Body of pancreas (tissue), 4 donors: ENCODE measurements around the gene SPAG5. TPM values are rescaled to one million over a fixed set of nuclear protein-coding genes. Genes with fewer than 3 reads are reported as not detected.

Experiments
- ATAC-seq: fragments of 150-250 bp; one replicate; pipeline ENCODE4 v1.9.1; 2016
- DNase-seq, 4 donors: peaks; one replicate each; pipeline ENCODE4 v3.0.0-alpha.2; 2019
- H3K27ac ChIP-seq, 4 donors: fragments of 200-600 bp; sonication (generic); 1 replicate in 3 of 4; 2 replicates in 1 of 4; pipeline versions ENCODE4 v1.5.1 to v1.6.1; 2016 to 2019; ENCODE audit warnings: mild to moderate bottlenecking in 1 of 4, mixed read lengths in 1 of 4, moderate library complexity in 1 of 4
- H3K27me3 ChIP-seq, 2 donors: fragments of 200-600 bp; sonication (generic); one replicate each; pipeline ENCODE4 v1.6.0; 2016; ENCODE audit warnings: mild to moderate bottlenecking in 1 of 2
- H3K36me3 ChIP-seq, 2 donors: fragments of 200-600 bp; sonication (generic); replicated peaks in 1 of 2; 2 replicates each; pipeline ENCODE4 v1.5.1; 2016; ENCODE audit warnings: low read depth in 2 of 2; ENCODE audit not compliant: insufficient read depth in 1 of 2
- H3K4me1 ChIP-seq: fragments of 200-600 bp; sonication (generic); one replicate; pipeline ENCODE4 v1.6.0; 2016
- H3K4me3 ChIP-seq, 2 donors: fragments of 200-600 bp; sonication (generic); 1 replicate in 1 of 2; 2 replicates in 1 of 2; pipeline ENCODE4 v1.5.1; 2016 to 2019
- H3K9me3 ChIP-seq, 3 donors: fragments of 200-600 bp; sonication (generic); 1 replicate in 2 of 3; 2 replicates in 1 of 3; pipeline ENCODE4 v1.5.1; 2016
- POLR2A ChIP-seq, 3 donors: fragments of 450-650 bp; IDR thresholded peaks; one replicate each; pipeline ENCODE4 v1.6.1; 2016; ENCODE audit warnings: antibody characterized with exemption in 3 of 3, mild to moderate bottlenecking in 2 of 3
- WGBS, 2 donors: methylation state at CpG; one replicate each; pipeline ENCODE4 v1.1.5; 2017; 5-methylcytosine and 5-hydroxymethylcytosine counted together
- intact Hi-C: fragments of 100-400 bp; cut with DNase I; formaldehyde crosslinking; loops from one replicate; pipeline ENCODE4 v1.15.1; 2023
- total RNA-seq, 2 donors: library from RNA; depleted of rRNA; stranded (reverse); fragments of >200 nt; gene quantifications; one replicate each; pipeline ENCODE4 v1.1.0, GENCODE V29; 2016
- TF ChIP-seq, protein P1 (sequence below), 7 experiments: fragments of 450-650 bp in 4 of 7; fragments of 200-600 bp in 3 of 7; sonication (generic) in 3 of 7; IDR thresholded peaks; one replicate each; pipeline ENCODE4 v1.5.1; 2016 to 2019; ENCODE audit warnings: antibody characterized with exemption in 7 of 7

SPAG5 gene
- total RNA-seq, 2 donors from 2014 or later = 3.1 TPM; not detected in 1

DNA sequence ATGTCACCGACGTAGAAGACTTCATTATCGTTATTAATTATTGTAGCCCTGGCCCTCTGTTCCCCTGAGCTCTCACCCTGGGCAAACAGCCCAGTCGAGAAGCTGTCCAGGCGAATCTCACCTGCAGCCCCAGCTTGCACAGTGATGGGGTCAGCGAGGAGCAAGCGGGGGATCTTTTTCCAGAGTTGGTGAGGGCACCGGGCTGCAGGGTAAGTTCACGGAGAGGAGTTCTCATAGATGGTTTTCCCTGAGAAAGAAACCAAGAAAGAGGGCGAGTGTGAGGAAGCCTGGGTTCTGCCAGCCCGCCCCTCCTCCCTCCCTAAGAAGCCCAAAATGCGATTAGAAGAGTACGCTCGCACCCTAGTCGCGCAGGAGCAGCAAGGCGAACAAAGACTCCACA lies 436 bp downstream of the SPAG5 start:
- H3K4me1 ChIP-seq = peaks cover 20% of the 10 kb centered on the region
- H3K27me3 ChIP-seq = no peaks in the 10 kb centered on the region
- intact Hi-C loops = no loop called here
- H3K4me3 ChIP-seq = peak overlapping the region in 1 of 2 donors; percentile 62
- DNase-seq = no peak
- H3K27ac ChIP-seq = peak overlapping the region in 3 of 4 donors; percentile 71 to 95 (median 88)
- TF ChIP-seq POLR2A (IDR thresholded peaks at IDR 0.05) = no peak
- no peak for ATAC-seq
- no peaks in the 10 kb centered on the region for H3K9me3 ChIP-seq
- no peaks in the 10 kb centered on the region for H3K36me3 ChIP-seq
- WGBS, 2 donors = 1 to 8% methylated on average over 17 of the region's 17 CpGs

DNA sequence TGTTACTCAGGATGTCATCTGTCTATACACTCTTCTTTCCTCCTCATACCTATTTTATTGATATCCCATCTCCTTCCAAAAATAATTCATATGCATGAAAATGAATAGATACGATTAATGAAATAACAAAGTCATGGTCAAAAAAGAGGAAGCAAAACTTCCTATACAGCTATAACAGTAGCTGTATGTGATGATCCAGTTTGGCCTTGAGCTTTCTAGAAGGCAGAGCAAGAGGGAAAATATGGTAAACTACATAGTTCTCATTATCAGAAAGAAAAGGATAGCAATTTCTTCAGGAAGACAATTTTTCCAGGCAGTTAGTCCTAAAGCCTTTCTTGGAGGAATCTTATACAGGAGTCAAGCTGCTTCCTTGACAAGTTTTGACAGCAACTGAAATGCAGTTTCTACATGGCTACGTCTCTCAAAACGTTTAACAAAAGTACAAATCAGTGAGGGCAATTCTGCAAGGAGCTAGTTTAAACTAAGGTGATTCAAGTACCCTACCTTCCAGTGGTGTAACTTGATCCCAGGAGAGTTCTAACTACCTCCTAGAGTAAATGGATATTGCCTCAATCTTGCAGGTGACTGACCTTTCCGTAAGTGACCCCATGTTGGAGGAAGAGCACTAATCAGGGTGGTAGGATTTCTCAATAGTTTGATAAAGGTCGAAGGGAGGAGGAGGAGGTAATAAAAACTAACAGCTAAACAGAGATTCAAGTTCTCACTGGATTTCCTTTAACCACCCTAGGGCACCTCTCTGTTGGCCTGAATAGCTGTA lies 1.0 kb downstream of the SPAG5 start:
- Histone ChIP-seq H3K4me3 (no peak overlapping the region), H3K27ac (no peak overlapping the region), H3K27me3 (no peaks in the 10 kb centered on the region), H3K9me3 (no peaks in the 10 kb centered on the region), H3K36me3 (no peaks in the 10 kb centered on the region), H3K4me1 (peaks cover 20% of the 10 kb centered on the region)
- DNase-seq = no peak
- intact Hi-C loops = no loop called here
- TF ChIP-seq, protein P1, sequence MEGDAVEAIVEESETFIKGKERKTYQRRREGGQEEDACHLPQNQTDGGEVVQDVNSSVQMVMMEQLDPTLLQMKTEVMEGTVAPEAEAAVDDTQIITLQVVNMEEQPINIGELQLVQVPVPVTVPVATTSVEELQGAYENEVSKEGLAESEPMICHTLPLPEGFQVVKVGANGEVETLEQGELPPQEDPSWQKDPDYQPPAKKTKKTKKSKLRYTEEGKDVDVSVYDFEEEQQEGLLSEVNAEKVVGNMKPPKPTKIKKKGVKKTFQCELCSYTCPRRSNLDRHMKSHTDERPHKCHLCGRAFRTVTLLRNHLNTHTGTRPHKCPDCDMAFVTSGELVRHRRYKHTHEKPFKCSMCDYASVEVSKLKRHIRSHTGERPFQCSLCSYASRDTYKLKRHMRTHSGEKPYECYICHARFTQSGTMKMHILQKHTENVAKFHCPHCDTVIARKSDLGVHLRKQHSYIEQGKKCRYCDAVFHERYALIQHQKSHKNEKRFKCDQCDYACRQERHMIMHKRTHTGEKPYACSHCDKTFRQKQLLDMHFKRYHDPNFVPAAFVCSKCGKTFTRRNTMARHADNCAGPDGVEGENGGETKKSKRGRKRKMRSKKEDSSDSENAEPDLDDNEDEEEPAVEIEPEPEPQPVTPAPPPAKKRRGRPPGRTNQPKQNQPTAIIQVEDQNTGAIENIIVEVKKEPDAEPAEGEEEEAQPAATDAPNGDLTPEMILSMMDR (IDR thresholded peaks at IDR 0.05) = no peak
- no peak for TF ChIP-seq POLR2A (IDR thresholded peaks at IDR 0.05)
- WGBS, 2 donors = 30 to 32% methylated on average over 5 of the region's 5 CpGs
- no peak for ATAC-seq

DNA sequence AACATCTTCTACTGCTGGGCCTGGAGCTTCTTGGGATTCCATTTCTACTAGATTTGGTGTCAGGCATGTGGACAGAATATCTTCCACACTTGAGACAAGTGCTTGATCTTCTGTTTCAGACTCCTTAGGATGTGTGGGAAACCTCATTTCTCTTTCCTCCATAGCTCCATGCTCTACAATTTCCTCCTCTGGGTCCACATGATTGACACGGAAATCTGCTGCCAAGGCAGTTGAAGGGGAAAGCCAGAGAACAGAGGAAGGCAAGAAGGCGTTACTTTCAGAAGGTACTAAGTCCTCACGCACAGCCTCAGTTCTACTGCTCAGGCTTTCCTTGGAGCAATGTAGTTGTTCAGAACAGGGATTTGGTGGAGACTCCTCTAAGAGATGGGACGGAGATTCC lies 6.6 kb downstream of the SPAG5 start:
- H3K4me1 ChIP-seq = no peaks in the 10 kb centered on the region
- H3K9me3 ChIP-seq = no peaks in the 10 kb centered on the region
- intact Hi-C loops = no loop called here
- no peak for DNase-seq
- H3K27me3 ChIP-seq = no peaks in the 10 kb centered on the region
- H3K27ac ChIP-seq = no peak overlapping the region
- WGBS, 2 donors = 85 to 89% methylated on average over 4 of the region's 4 CpGs
- no peak for ATAC-seq
- H3K36me3 ChIP-seq = no peaks in the 10 kb centered on the region
- TF ChIP-seq, protein P1 (IDR thresholded peaks at IDR 0.05) = no peak
- no peak for TF ChIP-seq POLR2A (IDR thresholded peaks at IDR 0.05)
- no peak overlapping the region for H3K4me3 ChIP-seq

DNA sequence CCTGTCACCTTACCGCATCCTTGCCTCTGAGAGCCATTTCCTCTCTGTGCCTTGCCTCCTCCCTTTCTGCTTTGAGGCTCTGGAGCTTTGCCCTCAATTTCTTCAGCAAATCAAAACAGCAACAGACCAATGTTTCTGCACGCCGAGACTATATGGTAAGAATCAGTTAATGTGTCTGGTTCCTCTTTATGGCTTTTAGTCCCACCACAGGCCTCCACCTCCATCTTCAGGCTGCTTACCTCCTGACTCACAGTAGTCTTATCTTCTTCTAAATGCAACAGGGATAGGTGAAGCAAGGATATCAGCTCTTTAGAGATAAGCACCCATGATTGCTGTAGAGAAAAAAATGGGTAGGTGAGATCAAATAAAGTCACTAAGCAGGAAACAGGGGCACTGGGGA lies 13.0 kb downstream of the SPAG5 start:
- Histone ChIP-seq H3K9me3 (no peaks in the 10 kb centered on the region), H3K4me3 (no peak overlapping the region), H3K4me1 (no peaks in the 10 kb centered on the region), H3K27ac (no peak overlapping the region), H3K36me3 (no peaks in the 10 kb centered on the region), H3K27me3 (no peaks in the 10 kb centered on the region)
- 90 to 98% methylated on average over 3 of the region's 3 CpGs for WGBS, 2 donors
- DNase-seq (no peak), ATAC-seq (no peak)
- TF ChIP-seq, protein P1 (IDR thresholded peaks at IDR 0.05) = no peak
- TF ChIP-seq POLR2A (IDR thresholded peaks at IDR 0.05) = no peak
- intact Hi-C loops = no loop called here

DNA sequence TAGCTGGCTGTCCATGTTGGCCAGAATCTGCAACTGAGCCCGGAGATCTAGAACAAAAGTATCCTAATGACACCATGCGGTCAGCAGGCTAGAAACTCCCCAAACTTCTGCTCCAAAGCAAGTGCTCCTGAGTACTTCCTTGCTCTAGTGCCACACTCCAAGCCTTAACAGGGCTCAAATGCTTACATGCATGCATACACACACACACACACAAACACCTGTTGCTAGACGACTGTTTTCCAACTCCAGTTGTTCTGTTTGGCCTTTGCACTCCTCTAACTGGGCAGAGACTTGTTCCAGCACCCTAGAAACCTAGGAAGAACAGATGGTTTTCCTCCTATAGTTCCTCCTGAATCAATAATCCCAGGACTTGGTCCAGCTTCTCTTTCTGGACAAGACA lies 14.4 kb downstream of the SPAG5 start:
- WGBS, 2 donors = 64 to 74% methylated on average over 3 of the region's 3 CpGs
- no peak overlapping the region for H3K27ac ChIP-seq
- intact Hi-C loops = no loop called here
- DNase-seq = no peak
- TF ChIP-seq POLR2A (IDR thresholded peaks at IDR 0.05) = no peak
- TF ChIP-seq, protein P1 (IDR thresholded peaks at IDR 0.05) = no peak
- H3K9me3 ChIP-seq = no peaks in the 10 kb centered on the region
- H3K4me3 ChIP-seq = no peak overlapping the region
- H3K36me3 ChIP-seq = no peaks in the 10 kb centered on the region
- no peaks in the 10 kb centered on the region for H3K27me3 ChIP-seq
- ATAC-seq = no peak
- H3K4me1 ChIP-seq = no peaks in the 10 kb centered on the region
